ENCODE results near the gene AKNA.
A peak's percentile ranks its signal among the peaks of the same experiment; 100 is the strongest.

The AKNA gene

GRCh38 chr9:114405294-114406034, 17.7 kb upstream of the AKNA start:
- Histone ChIP-seq H3K27me3 (ENCODE audit: control insufficient read depth, insufficient read depth, low read length) (no peaks in the 10 kb centered on the region), H3K9me3 (ENCODE audit: control insufficient read depth, insufficient read depth, low read length) (no peaks in the 10 kb centered on the region), H3K36me3 (ENCODE audit: control insufficient read depth, insufficient read depth, low read length) (no peaks in the 10 kb centered on the region), H3K4me1 (ENCODE audit: control insufficient read depth, insufficient read depth, low read length) (peaks cover 10% of the 10 kb centered on the region), H3K27ac (ENCODE audit: low read depth, low read length) (no peak overlapping the region), H3K4me3 (ENCODE audit: low read depth, low read length) (no peak overlapping the region), H3K9ac (ENCODE audit: low read depth, low read length) (no peak overlapping the region)

GRCh38 chr9:114404531-114404930, 16.7 kb upstream of the AKNA start:
- H3K9ac ChIP-seq (ENCODE audit: low read depth, low read length), result no peak overlapping the region
- H3K36me3 ChIP-seq (ENCODE audit: control insufficient read depth, insufficient read depth, low read length), result no peaks in the 10 kb centered on the region
- no peak overlapping the region for H3K4me3 ChIP-seq (ENCODE audit: low read depth, low read length)
- no peaks in the 10 kb centered on the region for H3K27me3 ChIP-seq (ENCODE audit: control insufficient read depth, insufficient read depth, low read length)
- H3K4me1 ChIP-seq (ENCODE audit: control insufficient read depth, insufficient read depth, low read length), result peaks cover 10% of the 10 kb centered on the region
- H3K9me3 ChIP-seq (ENCODE audit: control insufficient read depth, insufficient read depth, low read length), result no peaks in the 10 kb centered on the region
- H3K27ac ChIP-seq (ENCODE audit: low read depth, low read length), result no peak overlapping the region

- no peaks in the 10 kb centered on the region for H3K36me3 ChIP-seq (ENCODE audit: control insufficient read depth, insufficient read depth, low read length)
- no peaks in the 10 kb centered on the region for H3K27me3 ChIP-seq (ENCODE audit: control insufficient read depth, insufficient read depth, low read length)
- H3K4me1 ChIP-seq (ENCODE audit: control insufficient read depth, insufficient read depth, low read length), result no peaks in the 10 kb centered on the region; the same call in 1 of the 2 replicates
- H3K4me3 ChIP-seq (ENCODE audit: low read depth, low read length), result no peak overlapping the region
- no peak overlapping the region for H3K27ac ChIP-seq (ENCODE audit: low read depth, low read length)
- no peaks in the 10 kb centered on the region for H3K9me3 ChIP-seq (ENCODE audit: control insufficient read depth, insufficient read depth, low read length)
- no peak overlapping the region for H3K9ac ChIP-seq (ENCODE audit: low read depth, low read length)
These were observed 15.5 kb upstream of the AKNA start for GRCh38 chr9:114403153-114403756.

- H3K36me3 ChIP-seq (ENCODE audit: control insufficient read depth, insufficient read depth, low read length), result no peaks in the 10 kb centered on the region
- H3K27ac ChIP-seq (ENCODE audit: low read depth, low read length), result no peak overlapping the region
- no peak overlapping the region for H3K4me3 ChIP-seq (ENCODE audit: low read depth, low read length)
- no peaks in the 10 kb centered on the region for H3K9me3 ChIP-seq (ENCODE audit: control insufficient read depth, insufficient read depth, low read length)
- H3K4me1 ChIP-seq (ENCODE audit: control insufficient read depth, insufficient read depth, low read length), result peaks cover 8% of the 10 kb centered on the region
- H3K27me3 ChIP-seq (ENCODE audit: control insufficient read depth, insufficient read depth, low read length), result no peaks in the 10 kb centered on the region
- H3K9ac ChIP-seq (ENCODE audit: low read depth, low read length), result no peak overlapping the region
These were observed 13.6 kb upstream of the AKNA start for GRCh38 chr9:114401344-114401743.

GRCh38 chr9:114400772-114401171, 13.0 kb upstream of the AKNA start:
- no peaks in the 10 kb centered on the region for H3K36me3 ChIP-seq (ENCODE audit: control insufficient read depth, insufficient read depth, low read length)
- no peak overlapping the region for H3K4me3 ChIP-seq (ENCODE audit: low read depth, low read length)
- H3K27me3 ChIP-seq (ENCODE audit: control insufficient read depth, insufficient read depth, low read length), result no peaks in the 10 kb centered on the region
- peaks cover 8% of the 10 kb centered on the region for H3K4me1 ChIP-seq (ENCODE audit: control insufficient read depth, insufficient read depth, low read length)
- H3K27ac ChIP-seq (ENCODE audit: low read depth, low read length), result no peak overlapping the region
- no peak overlapping the region for H3K9ac ChIP-seq (ENCODE audit: low read depth, low read length)
- no peaks in the 10 kb centered on the region for H3K9me3 ChIP-seq (ENCODE audit: control insufficient read depth, insufficient read depth, low read length)

GRCh38 chr9:114400219-114400618, 12.4 kb upstream of the AKNA start:
- Histone ChIP-seq H3K4me1 (ENCODE audit: control insufficient read depth, insufficient read depth, low read length) (peaks cover 8% of the 10 kb centered on the region), H3K27ac (ENCODE audit: low read depth, low read length) (no peak overlapping the region), H3K9me3 (ENCODE audit: control insufficient read depth, insufficient read depth, low read length) (no peaks in the 10 kb centered on the region), H3K27me3 (ENCODE audit: control insufficient read depth, insufficient read depth, low read length) (no peaks in the 10 kb centered on the region), H3K4me3 (ENCODE audit: low read depth, low read length) (no peak overlapping the region), H3K36me3 (ENCODE audit: control insufficient read depth, insufficient read depth, low read length) (no peaks in the 10 kb centered on the region), H3K9ac (ENCODE audit: low read depth, low read length) (no peak overlapping the region)

GRCh38 chr9:114399381-114399780, 11.6 kb upstream of the AKNA start:
- Histone ChIP-seq H3K27ac (ENCODE audit: low read depth, low read length) (no peak overlapping the region), H3K36me3 (ENCODE audit: control insufficient read depth, insufficient read depth, low read length) (no peaks in the 10 kb centered on the region), H3K4me3 (ENCODE audit: low read depth, low read length) (no peak overlapping the region), H3K9ac (ENCODE audit: low read depth, low read length) (no peak overlapping the region), H3K4me1 (ENCODE audit: control insufficient read depth, insufficient read depth, low read length) (peaks cover 13% of the 10 kb centered on the region), H3K9me3 (ENCODE audit: control insufficient read depth, insufficient read depth, low read length) (no peaks in the 10 kb centered on the region), H3K27me3 (ENCODE audit: control insufficient read depth, insufficient read depth, low read length) (no peaks in the 10 kb centered on the region)

- Histone ChIP-seq H3K27ac (ENCODE audit: low read depth, low read length) (peak overlapping the region; percentile 72), H3K36me3 (ENCODE audit: control insufficient read depth, insufficient read depth, low read length) (no peaks in the 10 kb centered on the region), H3K27me3 (ENCODE audit: control insufficient read depth, insufficient read depth, low read length) (no peaks in the 10 kb centered on the region), H3K4me3 (ENCODE audit: low read depth, low read length) (peak overlapping the region; percentile 90), H3K9ac (ENCODE audit: low read depth, low read length) (peak overlapping the region; percentile 74), H3K4me1 (ENCODE audit: control insufficient read depth, insufficient read depth, low read length) (peaks cover 13% of the 10 kb centered on the region), H3K9me3 (ENCODE audit: control insufficient read depth, insufficient read depth, low read length) (no peaks in the 10 kb centered on the region)
These were observed 10.2 kb upstream of the AKNA start for GRCh38 chr9:114397848-114398605.

GRCh38 chr9:114397219-114397847, 9.6 kb upstream of the AKNA start:
- Histone ChIP-seq H3K27me3 (ENCODE audit: control insufficient read depth, insufficient read depth, low read length) (no peaks in the 10 kb centered on the region), H3K9ac (ENCODE audit: low read depth, low read length) (peak overlapping the region; percentile 37; the same call in 1 of the 2 replicates), H3K4me1 (ENCODE audit: control insufficient read depth, insufficient read depth, low read length) (peaks cover 13% of the 10 kb centered on the region), H3K36me3 (ENCODE audit: control insufficient read depth, insufficient read depth, low read length) (no peaks in the 10 kb centered on the region), H3K9me3 (ENCODE audit: control insufficient read depth, insufficient read depth, low read length) (no peaks in the 10 kb centered on the region), H3K27ac (ENCODE audit: low read depth, low read length) (peak overlapping the region; percentile 72), H3K4me3 (ENCODE audit: low read depth, low read length) (peak overlapping the region; percentile 90)

- H3K27ac ChIP-seq (ENCODE audit: low read depth, low read length), result peak overlapping the region; percentile 42
- H3K36me3 ChIP-seq (ENCODE audit: control insufficient read depth, insufficient read depth, low read length), result no peaks in the 10 kb centered on the region
- H3K9ac ChIP-seq (ENCODE audit: low read depth, low read length), result no peak overlapping the region
- H3K4me3 ChIP-seq (ENCODE audit: low read depth, low read length), result peak overlapping the region; percentile 90; the same call in 1 of the 2 replicates
- peaks cover 13% of the 10 kb centered on the region for H3K4me1 ChIP-seq (ENCODE audit: control insufficient read depth, insufficient read depth, low read length)
- no peaks in the 10 kb centered on the region for H3K9me3 ChIP-seq (ENCODE audit: control insufficient read depth, insufficient read depth, low read length)
- no peaks in the 10 kb centered on the region for H3K27me3 ChIP-seq (ENCODE audit: control insufficient read depth, insufficient read depth, low read length)
These were observed 8.9 kb upstream of the AKNA start for GRCh38 chr9:114396558-114397218.
